HG03025 (cell line): Measurements from ENCODE around the gene MEX3D.
"Not testable (repeated sequence)": the region's sequence is repeated elsewhere in the genome, so short reads cannot be mapped to it uniquely, and the experiment has no call there.

Source experiments
- ATAC-seq: cut with Tn5 transposase; IDR thresholded peaks from one replicate; pipeline ENCODE4 v1.9.1; 2021; ENCODE audit warnings: mild to moderate bottlenecking, moderate library complexity; ENCODE audit not compliant: unreplicated experiment, low FRiP score

Gene MEX3D

DNA sequence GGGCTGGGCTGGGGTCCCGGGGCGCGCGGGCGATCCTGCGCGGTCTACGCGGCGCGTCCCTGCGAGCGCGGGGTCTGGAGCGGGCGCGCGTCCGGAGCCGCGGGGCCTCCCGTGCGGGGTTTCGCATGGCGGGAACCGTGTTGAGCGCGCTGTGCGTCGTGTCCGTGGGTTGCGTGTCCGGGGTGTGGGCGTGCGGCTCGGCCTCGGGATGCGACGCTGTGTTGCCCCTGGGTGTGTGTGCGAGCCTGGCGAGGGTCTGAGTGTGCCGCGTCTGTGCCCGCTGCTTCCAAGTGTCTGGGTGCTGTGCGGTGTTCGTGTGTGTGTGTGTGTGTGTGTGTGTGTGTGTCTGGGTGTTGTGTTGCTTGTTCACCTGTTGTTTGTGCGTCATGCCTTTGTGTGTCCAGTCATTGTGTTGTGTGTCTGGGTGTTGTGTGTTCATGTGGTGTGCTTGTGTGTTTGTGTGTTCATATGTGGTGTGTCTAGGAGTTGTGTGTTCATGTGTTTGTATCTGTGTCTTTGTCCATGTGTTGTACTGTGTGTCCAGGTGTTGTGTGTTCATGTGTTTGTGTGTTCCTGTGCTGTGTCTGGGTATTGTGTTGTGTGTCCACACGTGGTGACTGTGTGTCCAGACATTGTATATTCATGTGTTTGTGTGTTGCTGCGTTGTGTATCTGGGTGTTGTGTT is 43.7 kb downstream of the MEX3D start:
- ATAC-seq: no peak

DNA sequence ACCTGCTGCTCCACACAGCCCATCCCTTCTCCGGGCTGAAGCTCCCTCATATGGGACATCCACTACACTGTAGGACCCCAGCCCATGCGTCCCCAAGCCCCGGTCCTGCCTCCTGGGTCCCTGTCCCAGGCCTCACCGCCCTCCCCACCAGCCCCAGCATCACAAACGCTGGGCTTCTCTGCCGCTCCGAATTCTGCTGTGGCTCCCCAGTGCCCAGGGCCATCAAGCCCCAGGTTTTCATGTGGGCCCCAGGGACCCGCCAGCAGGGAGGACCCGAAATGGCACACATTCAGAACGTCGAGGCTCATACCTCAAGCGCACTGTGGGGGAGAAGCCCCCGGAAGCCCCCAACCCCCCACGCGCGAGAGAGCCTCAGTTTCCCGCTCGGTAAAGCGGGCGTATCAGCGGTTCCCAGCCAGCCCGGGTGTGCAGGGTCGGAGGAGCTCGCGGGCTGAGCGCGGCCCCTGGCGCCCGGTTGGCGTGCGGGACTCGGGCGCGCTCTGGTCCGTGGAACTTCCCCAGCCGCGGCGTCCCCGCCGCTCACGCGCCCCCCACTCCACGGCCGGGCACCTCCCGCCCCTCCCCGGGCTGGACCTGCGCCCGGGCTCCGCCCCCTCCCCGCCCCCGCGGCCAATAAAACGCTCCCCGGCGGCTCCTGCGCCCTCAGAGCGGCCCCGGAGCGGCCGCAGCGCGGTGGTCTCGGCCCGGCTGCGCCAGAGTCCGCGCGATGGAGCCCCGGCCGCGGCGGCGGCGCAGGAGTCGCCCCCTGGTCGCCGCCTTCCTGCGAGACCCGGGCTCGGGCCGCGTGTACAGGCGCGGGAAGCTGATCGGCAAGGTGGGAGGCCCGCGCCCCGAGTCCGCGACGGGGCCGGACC is 44.5 kb downstream of the MEX3D start, which contains the start of gene PLK5:
PLK5 (plus strand) TSS at position 666 of the 875 bp plus-strand sequence. CDS start 2,920 bp downstream, outside the sequence.
- ATAC-seq: no peak

DNA sequence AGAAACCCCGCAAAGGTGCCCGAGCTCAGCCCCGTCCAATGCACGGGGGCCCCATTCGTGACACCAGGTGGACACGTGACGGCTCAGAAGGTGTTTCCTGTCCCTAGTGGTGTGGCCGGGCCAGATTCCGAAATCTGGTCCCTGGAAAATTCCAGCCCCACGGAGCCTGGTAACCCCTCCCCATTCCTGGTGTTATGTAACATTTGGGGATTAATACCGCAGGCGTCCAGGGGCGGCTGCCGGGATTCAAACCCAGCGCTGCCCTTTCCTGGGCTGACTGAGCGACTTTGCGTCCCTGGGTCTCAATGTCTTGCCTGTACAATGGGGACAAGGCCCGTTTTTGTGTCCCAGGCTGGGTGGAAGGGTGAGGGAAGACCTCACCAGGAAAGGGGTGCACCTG is 45.3 kb downstream of the MEX3D start:
- no peak for ATAC-seq

DNA sequence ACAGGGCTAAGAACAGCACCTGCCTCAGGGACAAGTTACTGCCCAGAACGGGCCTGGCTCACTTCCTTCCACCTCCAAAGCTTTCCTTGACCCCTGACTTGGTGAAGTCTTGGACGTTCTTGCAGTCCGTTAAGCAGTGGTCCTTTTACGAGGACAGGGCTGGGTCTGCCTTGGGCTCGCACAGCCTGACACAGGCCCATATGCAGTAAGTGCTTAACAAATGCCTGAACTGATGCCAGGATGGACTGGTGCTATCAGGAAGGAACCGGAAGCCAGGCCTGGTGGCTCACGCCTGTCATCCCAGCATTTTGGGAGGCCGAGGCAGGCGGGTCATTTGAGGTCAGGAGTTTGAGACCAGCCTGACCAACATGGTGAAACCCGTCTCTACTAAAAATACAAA is 46.1 kb downstream of the MEX3D start:
- no peak for ATAC-seq

DNA sequence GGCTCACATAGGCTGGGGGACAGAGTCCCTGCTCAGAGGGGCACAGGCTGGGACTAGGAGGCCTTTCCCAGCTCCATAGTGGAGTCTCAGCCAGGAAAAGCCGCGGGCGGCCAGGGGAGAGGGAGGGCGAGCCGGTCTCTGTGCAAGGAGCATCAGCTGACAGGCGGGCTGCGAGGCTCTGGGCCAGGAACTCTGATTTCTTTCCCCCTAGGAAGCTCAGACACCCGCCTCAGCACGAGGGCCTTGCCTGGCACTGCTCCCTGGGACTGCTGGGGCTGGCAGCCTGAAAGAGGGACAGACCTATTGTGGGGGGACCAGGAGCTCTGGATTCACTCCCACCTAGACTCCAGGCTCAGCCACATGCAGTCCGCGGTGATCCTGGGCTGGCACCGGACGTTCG is 46.5 kb downstream of the MEX3D start:
- ATAC-seq: no peak

DNA sequence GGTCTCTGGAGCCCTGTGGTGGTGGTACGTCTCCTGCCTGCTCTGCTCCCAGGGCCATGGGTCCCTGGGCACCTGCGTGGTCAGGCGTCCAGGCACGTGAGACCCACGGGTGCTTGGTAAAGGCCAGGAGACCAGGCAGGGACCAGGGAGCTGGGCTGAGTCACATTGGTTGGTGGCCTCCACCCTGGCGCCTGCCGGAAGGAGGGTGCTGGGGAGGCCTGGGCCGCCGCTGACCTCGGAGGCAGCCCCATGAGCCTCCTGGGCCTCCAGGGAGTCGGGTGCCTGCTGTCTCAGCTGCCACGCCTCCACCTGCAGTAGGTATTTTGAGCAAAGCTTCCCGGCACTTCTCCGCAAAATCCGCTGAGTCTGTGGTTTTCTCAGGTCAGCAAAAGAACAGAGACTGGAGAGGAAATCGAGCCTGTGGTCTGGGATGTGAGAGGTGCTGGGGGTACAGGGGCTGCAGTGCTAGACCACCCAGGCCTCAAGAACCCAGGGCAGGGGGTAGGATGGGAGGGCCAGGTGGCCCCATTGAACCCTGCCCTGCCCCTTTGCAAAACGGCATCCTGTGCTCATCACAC is 47.8 kb downstream of the MEX3D start:
- no peak for ATAC-seq

DNA sequence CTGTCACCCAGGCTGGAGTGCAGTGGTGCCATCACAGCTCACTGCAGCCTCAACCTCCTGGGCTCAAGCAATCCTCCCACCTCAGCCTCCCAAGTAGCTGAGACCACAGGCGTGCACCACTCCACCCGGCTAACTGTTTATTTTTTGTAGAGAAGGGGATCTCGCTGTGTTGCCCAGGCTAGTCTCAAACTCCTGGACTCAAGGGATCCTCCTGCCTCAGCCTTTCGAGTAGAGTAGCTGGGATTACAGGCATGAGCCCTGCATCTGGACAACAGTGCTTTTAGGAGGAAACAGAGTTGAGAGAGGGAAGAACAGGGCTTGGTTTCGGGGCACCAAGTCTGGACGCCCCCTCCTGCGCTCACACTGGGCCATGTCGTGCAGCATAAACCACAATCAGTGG is 48.3 kb downstream of the MEX3D start:
- ATAC-seq: not testable (repeated sequence)

DNA sequence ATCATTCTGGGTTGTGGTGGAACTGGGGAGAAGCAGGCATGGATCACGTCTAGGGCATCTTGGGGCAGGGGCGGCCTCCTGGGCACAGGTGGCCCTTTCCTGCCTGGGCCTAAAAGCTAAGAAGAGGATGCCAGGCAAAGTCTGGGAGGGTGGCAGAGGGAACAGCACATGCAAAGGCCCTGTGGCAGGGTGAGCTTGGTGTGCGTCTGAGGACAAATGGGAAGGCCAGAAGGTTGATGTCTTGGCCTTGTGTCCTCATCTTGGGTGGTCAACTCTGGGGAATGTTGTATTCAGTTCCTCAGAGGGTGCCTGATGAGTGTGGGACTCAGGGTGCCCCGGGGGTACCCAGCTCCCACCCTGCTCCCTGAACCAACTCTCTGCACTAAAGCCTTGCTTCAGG is 49.7 kb downstream of the MEX3D start:
- no peak for ATAC-seq

DNA sequence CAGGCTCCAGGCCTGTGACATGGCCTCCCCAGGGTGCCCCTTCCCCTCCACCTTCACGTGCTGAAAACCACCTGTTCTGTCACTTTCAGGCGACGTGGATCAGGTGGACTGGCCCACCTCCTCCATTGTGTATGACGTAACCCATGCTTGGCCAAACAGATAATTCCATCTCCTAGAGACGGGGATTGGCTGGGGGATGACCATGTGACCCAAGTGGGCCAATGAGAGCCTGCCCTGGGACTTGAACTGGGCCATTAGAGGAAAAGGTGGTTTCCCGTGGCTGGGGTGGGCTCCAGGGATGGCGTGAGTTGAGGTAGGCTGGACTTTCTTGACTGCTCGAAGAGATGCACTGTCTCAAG is 51.8 kb downstream of the MEX3D start:
- ATAC-seq: no peak

DNA sequence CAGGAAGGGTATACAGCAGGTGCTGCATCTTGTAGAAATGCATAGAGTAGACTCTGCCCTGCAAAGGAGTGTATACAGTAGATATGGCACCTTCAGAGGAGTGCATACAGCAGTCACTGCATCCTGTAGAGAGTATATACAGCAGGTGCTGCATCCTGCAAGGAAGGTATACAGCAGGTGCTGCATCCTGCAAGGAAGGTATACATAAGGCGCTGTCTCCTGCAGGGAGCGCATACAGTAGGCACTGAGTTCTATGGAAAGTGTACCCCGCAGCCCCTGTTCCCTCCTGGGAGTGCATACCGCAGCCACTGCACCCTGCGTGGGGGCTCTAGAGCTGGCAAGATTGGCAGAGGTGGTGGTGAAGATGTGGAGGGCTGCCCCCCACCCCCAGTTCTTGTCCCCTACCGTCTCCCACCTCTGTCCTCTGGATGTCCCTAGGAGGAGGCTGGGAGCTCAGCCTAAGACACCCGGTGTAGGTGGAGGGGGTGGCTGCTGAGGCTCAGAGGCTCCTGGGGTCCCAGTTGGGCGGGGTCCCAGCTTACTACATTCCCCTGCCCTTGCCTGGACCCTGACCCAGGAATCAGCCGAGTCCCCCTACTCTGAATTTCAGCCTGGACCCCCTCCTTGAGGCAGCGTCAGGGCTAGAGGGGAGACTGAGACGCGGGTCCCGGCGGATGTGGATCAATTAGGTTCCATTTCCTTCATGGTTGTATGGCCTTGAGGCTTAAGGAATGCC is 53.0 kb downstream of the MEX3D start:
- ATAC-seq: no peak

DNA sequence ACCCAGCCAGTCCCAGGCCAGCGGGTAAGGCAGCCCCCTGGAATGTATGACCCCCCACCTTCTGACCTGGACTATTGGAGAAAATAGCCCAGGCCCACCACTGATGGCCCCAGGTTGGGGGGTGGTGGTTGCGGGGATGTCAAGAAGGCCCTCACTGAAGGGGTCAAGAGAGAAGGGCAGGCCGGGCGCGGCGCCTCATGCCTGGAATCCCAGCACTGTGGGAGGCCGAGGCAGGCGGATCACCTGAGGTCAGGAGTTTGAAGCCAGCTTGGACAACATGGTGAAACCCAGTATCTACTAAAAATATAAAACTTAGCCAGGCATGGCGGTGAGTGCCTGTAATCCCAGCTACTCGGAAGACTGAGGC is 53.8 kb downstream of the MEX3D start:
- ATAC-seq: no peak

DNA sequence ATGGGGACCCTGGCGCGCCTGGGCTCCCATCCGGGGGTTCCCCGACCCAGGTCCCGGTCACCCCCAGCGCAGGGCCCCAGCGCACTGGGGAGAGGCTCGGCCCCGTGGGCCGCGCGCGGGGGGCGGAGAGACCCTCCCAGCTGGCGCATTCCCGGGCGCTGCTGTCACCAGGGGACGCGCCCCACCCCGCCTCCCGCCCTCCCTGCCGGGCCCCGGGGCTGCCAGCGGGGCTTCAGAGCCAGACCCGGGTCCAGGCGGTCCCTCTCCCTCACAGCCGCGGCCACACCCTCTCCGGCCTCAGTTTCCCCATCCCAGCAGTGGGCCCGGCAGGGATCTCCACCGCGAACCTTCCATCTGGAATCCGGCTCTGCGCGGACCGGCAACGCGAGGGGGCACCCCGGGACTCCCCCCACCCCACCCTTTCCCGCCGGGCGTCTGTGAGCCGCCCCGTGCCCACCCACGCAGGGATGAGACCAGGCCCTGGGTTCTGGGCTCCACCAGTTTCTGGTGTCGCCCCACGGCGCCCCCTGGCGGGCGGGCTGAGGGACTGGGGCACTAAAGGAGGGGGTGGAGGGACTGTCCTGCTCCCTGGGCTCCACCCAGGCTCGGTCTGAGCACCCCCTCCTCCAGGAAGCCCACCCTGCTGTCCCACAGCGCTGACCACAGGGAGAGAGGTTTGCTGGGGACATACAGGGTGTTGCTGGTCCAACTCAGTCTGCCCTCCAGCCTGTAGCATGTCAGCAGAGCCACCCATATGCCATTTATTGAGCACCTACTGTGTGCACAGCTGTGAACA is 54.4 kb downstream of the MEX3D start:
- no peak for ATAC-seq

DNA sequence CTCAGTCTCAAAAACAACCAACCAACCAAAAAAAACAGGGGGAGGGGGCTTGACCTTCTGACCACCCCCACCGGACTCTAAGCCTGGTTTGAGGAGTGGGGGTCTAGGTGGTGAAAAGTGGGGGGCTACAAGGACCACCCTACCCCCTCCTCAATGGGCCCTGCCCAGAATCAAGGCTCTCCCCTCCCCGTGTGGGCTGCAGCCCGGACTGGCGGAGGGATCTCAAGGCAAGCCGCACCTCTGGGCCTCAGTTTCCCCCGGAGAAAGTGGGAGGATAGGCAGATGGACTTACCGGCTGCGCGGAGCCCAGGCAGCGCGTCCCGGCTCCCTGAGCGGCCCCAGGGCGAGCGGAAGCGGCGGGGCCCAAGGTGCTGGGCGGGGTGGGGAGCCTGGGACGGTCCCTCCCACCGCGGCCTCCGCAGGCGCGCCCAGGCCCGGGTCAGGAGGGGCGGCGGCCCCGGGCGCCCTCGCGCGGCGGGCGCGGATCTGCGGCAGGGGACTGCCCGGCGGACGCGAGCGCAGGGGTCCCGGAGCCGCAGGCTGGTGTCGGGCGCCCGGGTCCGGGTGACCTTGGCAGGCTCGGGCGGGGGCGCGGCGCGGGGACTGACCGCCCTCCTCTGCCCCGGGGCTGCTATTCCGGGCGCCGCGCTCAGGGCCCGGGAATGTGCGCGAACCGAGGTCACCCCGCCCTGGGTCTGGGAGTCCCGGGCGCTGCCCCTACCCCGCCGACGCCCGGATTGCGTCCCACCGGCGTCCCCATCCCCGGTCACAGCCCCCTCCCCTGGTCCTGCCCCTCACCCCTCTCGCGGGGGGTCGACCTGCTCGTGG is 55.2 kb downstream of the MEX3D start, which contains the start of gene ADAMTSL5:
ADAMTSL5 (minus strand) TSS at position 349 of the 828 bp plus-strand sequence. CDS start 2,076 bp downstream, outside the sequence.
- no peak for ATAC-seq

DNA sequence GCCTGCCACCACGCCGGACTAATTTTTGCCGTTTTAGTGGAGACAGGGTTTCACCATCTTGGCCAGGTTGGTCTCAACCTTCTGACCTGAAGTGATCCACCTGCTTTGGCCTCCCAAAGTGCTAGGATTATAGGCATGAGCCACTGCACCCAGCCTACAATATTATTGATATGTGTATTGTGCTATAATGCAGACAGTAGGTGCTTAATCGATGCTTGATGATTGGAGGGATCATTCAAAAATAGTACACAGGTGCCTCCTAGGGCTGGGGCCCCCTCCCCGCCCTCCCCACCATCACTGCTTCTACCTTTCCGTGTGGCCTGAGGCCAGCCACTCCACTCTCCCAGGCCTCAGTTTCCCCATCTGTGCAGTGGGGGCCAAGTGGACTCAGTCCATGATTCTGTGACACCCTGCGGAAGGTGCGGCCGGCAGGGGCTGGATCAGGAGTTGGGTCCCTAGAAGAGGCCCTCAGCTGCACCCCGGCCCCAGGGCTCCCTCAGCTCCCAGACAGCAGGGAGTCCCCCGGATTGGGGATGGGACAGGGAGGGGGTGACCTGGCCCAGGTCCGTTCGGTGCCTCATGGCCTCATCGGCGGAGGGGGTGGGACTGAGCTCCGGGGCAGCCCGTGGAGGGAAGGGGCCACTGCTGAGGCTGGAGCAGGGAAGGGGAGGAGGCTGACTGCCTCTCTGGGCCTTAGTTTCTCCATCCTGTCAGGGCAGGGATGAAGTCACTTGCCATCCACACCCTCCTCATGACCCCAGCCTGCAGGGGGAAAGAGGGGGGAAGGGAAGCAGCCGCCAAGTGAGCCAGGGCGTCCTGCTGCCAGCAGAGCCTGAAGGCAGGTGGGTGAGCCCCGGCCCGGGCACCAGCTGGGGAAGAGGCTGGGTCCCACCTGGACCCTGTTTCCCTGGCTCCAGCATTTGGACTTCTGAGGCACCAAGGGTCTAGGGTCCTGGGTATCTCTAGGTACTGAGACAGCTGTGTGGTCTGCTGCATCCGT is 56.5 kb downstream of the MEX3D start:
- no peak for ATAC-seq

DNA sequence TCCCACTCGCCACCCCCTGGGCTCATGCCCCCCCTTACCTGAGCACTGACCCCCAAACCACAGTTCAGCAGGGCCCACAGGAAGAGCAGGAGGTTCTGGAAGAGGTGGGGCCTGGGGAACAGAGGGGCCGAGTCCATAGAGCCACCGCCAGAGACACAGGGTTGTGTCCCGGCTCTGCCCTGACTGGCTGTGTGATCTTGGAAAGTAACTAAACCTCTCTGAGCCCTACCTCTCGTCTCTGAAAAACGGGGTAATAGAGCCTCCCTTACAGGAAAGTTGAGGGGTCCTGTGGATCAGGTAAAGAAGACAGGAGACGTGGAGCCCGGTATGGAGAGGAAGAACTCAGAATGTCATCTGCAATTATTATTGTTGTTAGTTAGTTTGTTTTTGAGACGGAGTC is 57.3 kb downstream of the MEX3D start:
- no peak for ATAC-seq

DNA sequence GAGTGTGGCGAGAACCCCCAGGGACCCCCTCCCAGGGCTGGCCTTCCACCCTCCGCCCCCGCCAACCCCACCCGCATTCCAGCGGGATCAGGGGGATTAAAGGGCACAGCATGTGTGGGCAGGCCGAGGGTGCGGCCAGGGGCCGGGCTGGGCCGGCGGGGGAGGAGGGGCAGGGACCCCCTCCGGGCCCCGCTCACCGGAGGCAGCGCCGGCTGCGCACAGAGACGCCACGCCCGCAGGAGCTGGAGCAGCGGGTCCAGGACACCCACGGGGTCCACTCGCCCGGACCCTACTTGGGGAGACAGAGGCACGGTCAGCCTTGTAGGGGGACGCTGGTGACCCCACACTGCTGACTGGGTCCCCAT is 57.7 kb downstream of the MEX3D start:
- no peak for ATAC-seq

DNA sequence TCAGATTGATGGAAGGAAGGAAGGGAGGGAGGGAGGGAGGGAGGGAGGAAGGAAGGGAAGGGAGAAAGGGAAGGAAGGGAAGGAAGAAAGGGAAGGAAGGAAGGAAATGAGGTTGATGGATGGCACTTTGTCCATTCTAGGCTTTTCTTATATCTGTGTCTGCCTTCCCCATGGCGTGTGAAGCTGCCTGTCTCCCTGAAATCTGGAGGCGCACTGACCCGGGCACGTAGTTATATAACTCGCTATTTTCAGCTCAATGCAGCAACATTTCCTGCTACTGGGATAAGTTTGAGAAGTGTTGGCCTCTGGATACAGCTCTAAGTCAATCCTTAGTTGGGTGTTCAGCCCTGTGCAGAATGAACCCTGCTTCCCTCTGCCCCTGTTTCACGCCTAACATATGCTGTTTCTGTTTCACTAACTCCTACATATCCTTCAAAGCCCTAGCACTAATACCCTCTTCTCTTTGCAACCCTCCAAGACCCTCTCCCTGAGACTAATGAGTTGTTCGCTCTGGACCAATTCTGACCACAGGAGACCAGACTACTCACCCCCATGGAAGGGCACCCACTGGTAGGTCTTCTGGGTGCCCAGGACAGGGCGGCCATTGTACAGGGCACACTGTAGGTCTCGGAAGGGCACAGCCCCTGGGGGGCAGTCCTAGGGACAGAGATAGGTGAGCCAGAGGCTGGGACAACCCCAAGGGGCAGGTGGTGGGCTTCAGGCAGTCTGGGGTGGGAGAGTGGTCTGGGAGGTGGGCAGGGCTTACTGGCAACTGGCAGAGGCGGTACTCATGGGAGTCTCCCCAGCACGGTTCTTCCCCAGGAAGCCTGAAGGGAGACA is 58.3 kb downstream of the MEX3D start:
- no peak for ATAC-seq
